ENCODE results near the gene DPEP1. TPM values are rescaled to one million over a fixed set of nuclear protein-coding genes. Genes with fewer than 3 reads are reported as not detected.

DPEP1 gene
- total RNA-seq, 6 donors from 2014 or later: 1.2 to 2.7 (median 1.5) TPM; not detected in 3

- ATAC-seq (ENCODE audit: low FRiP score in 2 of 2) (no peak), DNase-seq (no peak)
- Histone ChIP-seq H3K4me3 (no peak overlapping the region), H3K36me3 (no peaks in the 10 kb centered on the region), H3K27ac (no peak overlapping the region), H3K9me3 (no peaks in the 10 kb centered on the region), H3K4me1 (peaks cover 0 to under 1% (median 0%) of the 10 kb centered on the region in 4 donors), H3K27me3 (no peaks in the 10 kb centered on the region)
- TF ChIP-seq POLR2A (IDR thresholded peaks at IDR 0.05): no peak
- TF ChIP-seq CTCF (IDR thresholded peaks at IDR 0.05): no peak
- no peak for TF ChIP-seq POLR2AphosphoS5 (IDR thresholded peaks at IDR 0.05)
- no peak for TF ChIP-seq EP300 (IDR thresholded peaks at IDR 0.05)
- 74 to 78% methylated on average over 28 to 32 of the region's 32 CpGs for WGBS, 2 donors
These were observed 5.3 kb upstream of the DPEP1 start for GRCh38 chr16:89607937-89608740.

GRCh38 chr16:89610108-89610453 is 3.4 kb upstream of the DPEP1 start:
- H3K27ac ChIP-seq: no peak overlapping the region
- H3K27me3 ChIP-seq: no peaks in the 10 kb centered on the region
- WGBS, 2 donors: 71 to 84% methylated on average over 1 of the region's 1 CpG
- ATAC-seq (ENCODE audit: low FRiP score in 2 of 2) (no peak), DNase-seq (no peak)
- H3K4me3 ChIP-seq: no peak overlapping the region
- TF ChIP-seq CTCF (IDR thresholded peaks at IDR 0.05) (no peak), POLR2AphosphoS5 (IDR thresholded peaks at IDR 0.05) (no peak), EP300 (IDR thresholded peaks at IDR 0.05) (no peak), POLR2A (IDR thresholded peaks at IDR 0.05) (no peak)
- H3K9me3 ChIP-seq: no peaks in the 10 kb centered on the region
- no peaks in the 10 kb centered on the region for H3K36me3 ChIP-seq
- H3K4me1 ChIP-seq: peaks cover 0 to 4% (median 0%) of the 10 kb centered on the region in 4 donors

- no peak overlapping the region for H3K27ac ChIP-seq
- DNase-seq (no peak), ATAC-seq (ENCODE audit: low FRiP score in 2 of 2) (no peak)
- no peaks in the 10 kb centered on the region for H3K9me3 ChIP-seq
- 83 to 90% methylated on average over 20 of the region's 20 CpGs for WGBS, 2 donors
- no peak for TF ChIP-seq POLR2A (IDR thresholded peaks at IDR 0.05)
- no peak for TF ChIP-seq EP300 (IDR thresholded peaks at IDR 0.05)
- no peak for TF ChIP-seq CTCF (IDR thresholded peaks at IDR 0.05)
- TF ChIP-seq POLR2AphosphoS5 (IDR thresholded peaks at IDR 0.05): no peak
- peaks cover 0 to 10% (median 8%) of the 10 kb centered on the region in 4 donors for H3K4me1 ChIP-seq
- no peaks in the 10 kb centered on the region for H3K27me3 ChIP-seq
- H3K36me3 ChIP-seq: no peaks in the 10 kb centered on the region
- H3K4me3 ChIP-seq: no peak overlapping the region
These were observed 851 bp upstream of the DPEP1 start for GRCh38 chr16:89612415-89613166.

- no peaks in the 10 kb centered on the region for H3K27me3 ChIP-seq
- no peak overlapping the region for H3K27ac ChIP-seq
- WGBS, 2 donors: 85 to 88% methylated on average over 12 to 22 of the region's 22 CpGs
- ATAC-seq (ENCODE audit: low FRiP score in 2 of 2) (no peak), DNase-seq (peak in 1 of 2 donors; percentile 62)
- H3K9me3 ChIP-seq: no peaks in the 10 kb centered on the region
- H3K36me3 ChIP-seq: no peaks in the 10 kb centered on the region
- TF ChIP-seq POLR2AphosphoS5 (IDR thresholded peaks at IDR 0.05) (no peak), CTCF (IDR thresholded peaks at IDR 0.05) (no peak), EP300 (IDR thresholded peaks at IDR 0.05) (no peak), POLR2A (IDR thresholded peaks at IDR 0.05) (no peak)
- H3K4me1 ChIP-seq: peaks cover 0 to 10% (median 8%) of the 10 kb centered on the region in 4 donors
- no peak overlapping the region for H3K4me3 ChIP-seq
These were observed 565 bp downstream of the DPEP1 start for GRCh38 chr16:89613954-89614459.

All from upper lobe of left lung (tissue), 6 donors.